Neural progenitor cell (in vitro differentiated cells): ENCODE measurements around the gene ATXN1. TPM values are rescaled to one million over a fixed set of nuclear protein-coding genes. Genes with fewer than 3 reads are reported as not detected.

Experiments
- DNase-seq: peaks from one replicate; pipeline ENCODE4 v3.0.0-alpha.2; 2016; ENCODE audit warnings: low spot score
- H2AFZ ChIP-seq: fragments of 200-600 bp; sonication (generic); replicated peaks from 2 replicates; pipeline ENCODE4 v1.6.1; 2016; ENCODE audit warnings: antibody characterized with exemption
- H3F3A ChIP-seq: fragments of 200-600 bp; sonication (generic); 2 replicates; pipeline ENCODE4 v1.6.1; 2016; ENCODE audit warnings: antibody characterized with exemption, low read depth
- H3K27ac ChIP-seq: fragments of 200-600 bp; sonication (generic); 2 replicates; pipeline ENCODE4 v1.5.1; 2016; ENCODE audit warnings: mild to moderate bottlenecking
- H3K27me3 ChIP-seq: fragments of 200-600 bp; sonication (generic); 2 replicates; pipeline ENCODE4 v1.6.1; 2016; ENCODE audit warnings: mild to moderate bottlenecking, moderate library complexity
- H3K36me3 ChIP-seq: fragments of 200-600 bp; sonication (generic); 2 replicates; pipeline ENCODE4 v1.5.1; 2016
- H3K4me1 ChIP-seq: fragments of 200-600 bp; sonication (generic); 2 replicates; pipeline ENCODE4 v1.6.1; 2016; ENCODE audit warnings: mixed run types
- H3K4me2 ChIP-seq: fragments of 200-600 bp; sonication (generic); 2 replicates; pipeline ENCODE4 v1.6.1; 2016
- H3K4me3 ChIP-seq: fragments of 200-600 bp; sonication (generic); 2 replicates; pipeline ENCODE4 v1.5.1; 2016
- H3K79me2 ChIP-seq: fragments of 200-600 bp; sonication (generic); 2 replicates; pipeline ENCODE4 v1.6.1; 2016; ENCODE audit warnings: low read depth
- H3K9ac ChIP-seq: fragments of 200-600 bp; sonication (generic); 2 replicates; pipeline ENCODE4 v1.6.1; 2016
- H3K9me3 ChIP-seq: fragments of 200-600 bp; sonication (generic); 2 replicates; pipeline ENCODE4 v1.5.1; 2016; ENCODE audit warnings: low read depth
- H4K20me1 ChIP-seq: fragments of 200-600 bp; sonication (generic); 2 replicates; pipeline ENCODE4 v1.6.1; 2016; ENCODE audit warnings: low read depth
- H3K27ac Mint-ChIP-seq: 3 replicates; pipeline ENCODE4 v1.8.0; 2021; ENCODE audit warnings: mixed read lengths
- H3K27me3 Mint-ChIP-seq: 2 replicates; pipeline ENCODE4 v1.8.0; 2022; ENCODE audit warnings: low read depth, mild to moderate bottlenecking, inconsistent platforms, moderate library complexity, mixed read lengths; ENCODE audit not compliant: insufficient read depth
- H3K36me3 Mint-ChIP-seq: 3 replicates; pipeline ENCODE4 v1.8.0; 2021; ENCODE audit warnings: mixed read lengths
- H3K4me1 Mint-ChIP-seq: 3 replicates; pipeline ENCODE4 v1.8.0; 2021; ENCODE audit warnings: mixed read lengths
- H3K4me3 Mint-ChIP-seq: 3 replicates; pipeline ENCODE4 v1.8.0; 2021; ENCODE audit warnings: mild to moderate bottlenecking, moderate library complexity, mixed read lengths
- H3K9me3 Mint-ChIP-seq: 3 replicates; pipeline ENCODE4 v1.8.0; 2020; ENCODE audit warnings: mixed read lengths
- EZH2 ChIP-seq: fragments of 200-600 bp; sonication (generic); IDR thresholded peaks from 2 replicates; pipeline ENCODE4 v1.6.1; 2017; ENCODE audit warnings: antibody characterized with exemption, mild to moderate bottlenecking, moderate library complexity
- EZH2phosphoT487 ChIP-seq: fragments of 200-600 bp; sonication (generic); IDR thresholded peaks from 2 replicates; pipeline ENCODE4 v1.6.1; 2017; ENCODE audit warnings: antibody characterized with exemption
- total RNA-seq: library from RNA; depleted of rRNA; stranded (reverse); fragments of >200 nt; gene quantifications from 2 replicates; pipeline ENCODE4 v1.2.3, GENCODE V29; 2015; ENCODE audit warnings: low replicate concordance
- TF ChIP-seq, protein P1 (sequence below): fragments of 200-600 bp; sonication (generic); IDR thresholded peaks from 2 replicates; pipeline ENCODE4 v1.5.1; 2017; ENCODE audit warnings: antibody characterized with exemption, mild to moderate bottlenecking

Gene ATXN1
- total RNA-seq, 1 donor from 2014 or later: 3.6 TPM

- H3K9ac ChIP-seq: no peak overlapping the region
- H3K36me3 ChIP-seq: no peaks in the 10 kb centered on the region
- H3K79me2 ChIP-seq: no peaks in the 10 kb centered on the region
- H3K4me1 Mint-ChIP-seq: peaks cover 29% of the 10 kb centered on the region
- no peak for TF ChIP-seq EZH2phosphoT487
- H3K4me1 ChIP-seq: peaks cover 23% of the 10 kb centered on the region
- H3K4me3 Mint-ChIP-seq: no peak overlapping the region
- H3K27me3 Mint-ChIP-seq: peaks cover 7% of the 10 kb centered on the region
- H3K4me2 ChIP-seq: no peak overlapping the region
- no peak overlapping the region for H2AFZ ChIP-seq
- no peaks in the 10 kb centered on the region for H3K27me3 ChIP-seq
- no peaks in the 10 kb centered on the region for H4K20me1 ChIP-seq
- H3K4me3 ChIP-seq: no peak overlapping the region
- H3K27ac Mint-ChIP-seq: no peak overlapping the region
- DNase-seq: no peak
- peaks cover 2% of the 10 kb centered on the region for H3K9me3 Mint-ChIP-seq
- H3K36me3 Mint-ChIP-seq: peaks cover 2% of the 10 kb centered on the region
- no peak overlapping the region for H3K27ac ChIP-seq
- H3F3A ChIP-seq: peaks cover 15% of the 10 kb centered on the region
- no peaks in the 10 kb centered on the region for H3K9me3 ChIP-seq
Observed at GRCh38 chr6:16349544-16349943, 411.7 kb downstream of the ATXN1 start.

- Histone ChIP-seq H3K27ac (no peak overlapping the region), H3K9me3 (no peaks in the 10 kb centered on the region), H3K36me3 (no peaks in the 10 kb centered on the region), H3K9ac (no peak overlapping the region), H3K4me2 (no peak overlapping the region), H3K79me2 (no peaks in the 10 kb centered on the region), H3K4me3 (no peak overlapping the region), H3K27me3 (no peaks in the 10 kb centered on the region), H4K20me1 (no peaks in the 10 kb centered on the region), H3K4me1 (peaks cover 18% of the 10 kb centered on the region), H3F3A (peaks cover 15% of the 10 kb centered on the region), H2AFZ (no peak overlapping the region)
- TF ChIP-seq EZH2phosphoT487 (no peak), EZH2 (no peak)
- TF ChIP-seq, protein P1, sequence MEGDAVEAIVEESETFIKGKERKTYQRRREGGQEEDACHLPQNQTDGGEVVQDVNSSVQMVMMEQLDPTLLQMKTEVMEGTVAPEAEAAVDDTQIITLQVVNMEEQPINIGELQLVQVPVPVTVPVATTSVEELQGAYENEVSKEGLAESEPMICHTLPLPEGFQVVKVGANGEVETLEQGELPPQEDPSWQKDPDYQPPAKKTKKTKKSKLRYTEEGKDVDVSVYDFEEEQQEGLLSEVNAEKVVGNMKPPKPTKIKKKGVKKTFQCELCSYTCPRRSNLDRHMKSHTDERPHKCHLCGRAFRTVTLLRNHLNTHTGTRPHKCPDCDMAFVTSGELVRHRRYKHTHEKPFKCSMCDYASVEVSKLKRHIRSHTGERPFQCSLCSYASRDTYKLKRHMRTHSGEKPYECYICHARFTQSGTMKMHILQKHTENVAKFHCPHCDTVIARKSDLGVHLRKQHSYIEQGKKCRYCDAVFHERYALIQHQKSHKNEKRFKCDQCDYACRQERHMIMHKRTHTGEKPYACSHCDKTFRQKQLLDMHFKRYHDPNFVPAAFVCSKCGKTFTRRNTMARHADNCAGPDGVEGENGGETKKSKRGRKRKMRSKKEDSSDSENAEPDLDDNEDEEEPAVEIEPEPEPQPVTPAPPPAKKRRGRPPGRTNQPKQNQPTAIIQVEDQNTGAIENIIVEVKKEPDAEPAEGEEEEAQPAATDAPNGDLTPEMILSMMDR: no peak
- Mint-ChIP-seq H3K27ac (no peak overlapping the region), H3K36me3 (peaks cover 2% of the 10 kb centered on the region), H3K4me3 (no peak overlapping the region), H3K9me3 (peaks cover 2% of the 10 kb centered on the region), H3K4me1 (peaks cover 23% of the 10 kb centered on the region), H3K27me3 (peaks cover 3% of the 10 kb centered on the region)
- no peak for DNase-seq
Observed at GRCh38 chr6:16346831-16347230, 414.4 kb downstream of the ATXN1 start.

GRCh38 chr6:16345449-16346330, 415.6 kb downstream of the ATXN1 start:
- Mint-ChIP-seq H3K9me3 (peaks cover 4% of the 10 kb centered on the region), H3K36me3 (peaks cover 2% of the 10 kb centered on the region), H3K4me1 (peaks cover 23% of the 10 kb centered on the region), H3K27ac (peak overlapping the region; percentile 45), H3K4me3 (peak overlapping the region; percentile 38), H3K27me3 (peaks cover 3% of the 10 kb centered on the region)
- Histone ChIP-seq H3K27ac (peak overlapping the region; percentile 30), H2AFZ (peak overlapping the region; percentile 60), H4K20me1 (no peaks in the 10 kb centered on the region), H3K36me3 (no peaks in the 10 kb centered on the region), H3K9me3 (no peaks in the 10 kb centered on the region), H3K4me3 (no peak overlapping the region), H3K4me2 (peak overlapping the region; percentile 8), H3F3A (peaks cover 15% of the 10 kb centered on the region), H3K4me1 (peaks cover 14% of the 10 kb centered on the region), H3K9ac (no peak overlapping the region), H3K27me3 (no peaks in the 10 kb centered on the region), H3K79me2 (no peaks in the 10 kb centered on the region)
- peak; percentile 54 for DNase-seq
- TF ChIP-seq EZH2phosphoT487: no peak

GRCh38 chr6:16344756-16345155, 416.5 kb downstream of the ATXN1 start:
- peaks cover 15% of the 10 kb centered on the region for H3F3A ChIP-seq
- Mint-ChIP-seq H3K36me3 (peaks cover 2% of the 10 kb centered on the region), H3K4me1 (peaks cover 23% of the 10 kb centered on the region), H3K27me3 (peaks cover 3% of the 10 kb centered on the region), H3K27ac (peak overlapping the region; percentile 45), H3K4me3 (no peak overlapping the region), H3K9me3 (peaks cover 4% of the 10 kb centered on the region)
- DNase-seq: no peak
- H3K9me3 ChIP-seq: no peaks in the 10 kb centered on the region
- no peak overlapping the region for H2AFZ ChIP-seq
- no peak overlapping the region for H3K9ac ChIP-seq
- no peak overlapping the region for H3K4me2 ChIP-seq
- peaks cover 14% of the 10 kb centered on the region for H3K4me1 ChIP-seq
- no peak overlapping the region for H3K4me3 ChIP-seq
- no peak overlapping the region for H3K27ac ChIP-seq
- TF ChIP-seq, protein P1: no peak
- no peak for TF ChIP-seq EZH2phosphoT487
- TF ChIP-seq EZH2: no peak
- no peaks in the 10 kb centered on the region for H4K20me1 ChIP-seq
- no peaks in the 10 kb centered on the region for H3K36me3 ChIP-seq
- no peaks in the 10 kb centered on the region for H3K79me2 ChIP-seq
- no peaks in the 10 kb centered on the region for H3K27me3 ChIP-seq
